RPMI7951 (cell line): ENCODE results near the gene ADARB2. TPM values are rescaled to one million over a fixed set of nuclear protein-coding genes. Genes with fewer than 3 reads are reported as not detected.

ENCODE experiments used
- DNase-seq: peaks from one replicate; pipeline ENCODE4 v3.0.0-alpha.2; 2012; ENCODE audit warnings: low read depth
- total RNA-seq: library from RNA; depleted of rRNA; stranded (reverse); fragments of >200 nt; shearing (Covaris generic); gene quantifications from 2 replicates; pipeline ENCODE4 v1.2.3, GENCODE V29; 2014

ADARB2 gene
- total RNA-seq, 1 experiment from 2014 or later: not detected

DNA sequence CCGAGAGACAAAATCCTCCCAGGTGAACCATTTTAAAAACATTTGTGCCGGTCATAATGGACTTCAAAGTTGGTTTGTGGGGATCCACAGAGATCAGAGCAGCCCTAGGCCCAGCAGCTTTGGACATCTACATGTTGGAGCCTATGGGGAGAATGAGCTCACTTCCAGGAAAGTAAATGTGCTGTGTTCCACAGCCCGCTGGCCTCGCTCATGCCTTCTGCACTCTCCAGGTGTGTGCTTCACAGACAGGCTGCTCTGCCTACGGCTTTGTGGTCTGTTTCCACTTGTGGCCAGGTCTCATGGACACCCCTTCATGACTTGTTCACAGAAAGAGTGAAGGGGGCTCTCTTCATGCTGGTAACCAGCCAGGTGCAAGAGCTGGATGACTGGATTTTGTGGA is 141.6 kb downstream of the ADARB2 start:
- DNase-seq: no peak

DNA sequence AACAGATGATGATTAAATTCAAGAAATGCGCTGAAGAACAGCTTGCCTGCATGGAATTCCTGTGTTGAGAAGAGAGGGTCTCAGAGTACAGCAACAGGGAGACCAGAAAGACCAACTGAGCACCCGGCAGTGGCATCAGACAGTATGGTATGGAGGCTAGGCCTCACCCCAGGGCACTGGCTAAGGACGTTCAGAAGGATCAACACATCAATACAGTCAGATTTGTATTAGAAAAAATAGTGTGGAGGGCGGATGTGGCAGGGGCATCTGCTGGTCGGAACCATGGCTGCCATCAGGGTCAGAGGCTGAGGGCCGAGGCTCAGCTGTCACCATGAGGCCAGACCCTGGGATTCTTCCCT is 142.1 kb downstream of the ADARB2 start:
- DNase-seq: no peak

DNA sequence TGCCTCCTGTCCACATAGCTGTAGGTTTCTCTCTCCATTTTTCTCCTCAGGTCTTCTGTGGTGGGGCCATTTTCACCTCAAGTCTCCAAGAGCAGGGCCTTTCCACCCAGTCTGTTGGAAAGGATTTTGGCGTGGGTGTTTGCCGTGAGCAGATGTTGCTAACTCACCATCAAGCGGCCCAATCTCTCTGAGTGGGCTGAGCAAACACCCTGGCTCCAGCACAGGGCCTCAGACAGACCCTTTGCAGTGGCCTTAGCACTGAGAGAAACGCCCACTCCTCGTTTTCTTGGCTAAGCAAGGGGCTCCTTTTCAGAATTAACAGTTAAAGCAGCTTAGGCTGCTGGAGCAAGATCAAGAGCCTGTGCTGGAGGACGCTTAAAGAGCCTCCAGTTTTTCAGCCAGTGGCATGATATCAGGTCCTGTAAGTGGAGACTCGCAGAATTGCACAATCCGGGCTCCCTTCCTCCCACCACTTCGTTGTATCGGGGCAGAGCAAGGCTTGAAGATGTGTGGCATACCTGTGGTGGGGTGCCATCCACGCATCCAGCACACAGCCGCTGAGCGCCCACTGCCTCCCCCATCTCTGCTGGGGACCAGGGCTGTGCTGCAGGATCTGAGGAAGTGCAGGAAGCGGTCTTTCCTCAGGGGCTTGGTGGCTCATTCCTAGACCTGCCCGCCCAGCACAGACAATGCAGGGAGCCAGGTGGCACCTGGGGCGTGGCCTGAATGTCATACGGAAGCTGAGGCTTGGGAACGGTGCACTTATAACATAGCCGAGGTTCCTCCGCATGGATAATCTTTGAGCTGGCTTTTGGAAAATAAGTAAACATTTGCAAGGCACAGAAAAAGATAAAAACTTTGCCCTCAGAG is 142.7 kb downstream of the ADARB2 start:
- DNase-seq: no peak

DNA sequence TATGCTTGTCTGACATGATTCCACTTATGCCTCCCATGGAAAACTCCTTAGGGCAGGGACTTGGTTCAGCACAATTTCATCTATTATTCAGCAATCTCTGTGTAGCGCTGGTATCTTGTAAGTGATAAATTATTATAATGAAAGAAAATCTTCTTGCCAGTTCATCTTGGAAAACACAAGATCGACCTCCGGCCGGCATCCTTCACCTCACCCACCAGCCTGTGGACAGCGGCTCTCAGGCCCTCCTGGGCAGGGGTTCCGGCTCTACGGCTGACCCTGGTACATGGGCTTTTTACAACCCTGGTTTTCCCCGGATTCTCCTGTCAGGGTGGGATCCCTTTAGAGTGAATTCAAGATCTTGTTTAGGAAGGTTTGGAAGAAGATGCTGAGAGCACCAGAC is 145.6 kb downstream of the ADARB2 start:
- DNase-seq: no peak

DNA sequence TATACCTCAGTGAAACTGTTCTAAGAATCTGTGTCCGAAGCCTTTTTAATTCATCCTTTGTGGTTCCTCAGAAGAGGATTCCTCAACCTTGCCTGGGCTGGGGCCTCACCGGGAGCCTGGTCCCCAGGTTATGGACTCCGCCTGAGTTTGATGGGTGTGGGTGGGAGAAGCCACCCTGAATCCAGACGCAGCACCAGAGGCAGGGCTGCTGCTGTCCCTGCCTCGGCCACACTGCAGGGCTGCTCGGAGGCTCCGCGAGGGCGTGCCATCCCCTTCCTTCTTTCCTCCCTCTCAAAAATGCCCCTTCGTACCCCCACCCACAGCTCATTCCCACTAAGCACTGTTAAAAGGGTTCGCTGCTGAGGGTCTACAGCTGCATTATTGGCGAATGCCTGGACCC is 146.3 kb downstream of the ADARB2 start:
- DNase-seq: no peak

DNA sequence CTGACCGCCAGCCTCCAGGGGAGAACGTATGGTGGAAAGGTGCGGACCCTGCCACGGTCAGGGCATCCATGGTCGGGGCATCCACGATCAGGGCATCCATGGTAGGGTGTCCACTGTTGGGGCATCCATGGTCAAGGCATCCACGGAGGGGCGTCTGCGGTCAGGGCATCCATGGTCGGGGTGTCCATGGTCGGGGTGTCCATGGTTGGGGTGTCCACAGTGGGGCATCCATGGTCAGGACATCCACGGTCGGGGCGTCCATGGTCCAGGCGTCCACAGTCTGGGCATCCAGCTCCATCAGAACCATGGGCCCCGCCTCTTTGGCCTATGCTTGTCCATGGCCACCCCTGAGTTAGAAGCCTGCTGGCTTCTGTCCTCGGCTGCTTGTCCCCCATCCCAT is 148.1 kb downstream of the ADARB2 start:
- no peak for DNase-seq

DNA sequence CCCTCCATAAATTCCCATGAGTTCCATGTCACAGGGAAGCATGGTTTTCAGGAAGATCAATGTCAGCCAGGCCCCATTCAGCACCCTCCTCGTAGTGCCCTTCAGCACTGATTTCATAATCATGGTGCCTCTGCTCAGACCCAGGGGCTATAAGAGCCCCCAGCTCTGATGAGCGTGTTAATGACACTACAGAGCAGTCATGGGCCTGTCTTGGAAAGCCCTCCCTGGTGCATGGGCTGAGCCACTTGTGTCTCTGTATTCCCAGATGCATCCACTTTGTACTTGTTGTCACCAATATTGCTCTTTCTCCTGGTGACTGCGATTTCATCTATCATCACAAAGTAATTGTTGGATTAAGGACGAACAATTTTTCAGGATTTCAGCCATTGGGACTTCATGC is 154.6 kb downstream of the ADARB2 start:
- no peak for DNase-seq

DNA sequence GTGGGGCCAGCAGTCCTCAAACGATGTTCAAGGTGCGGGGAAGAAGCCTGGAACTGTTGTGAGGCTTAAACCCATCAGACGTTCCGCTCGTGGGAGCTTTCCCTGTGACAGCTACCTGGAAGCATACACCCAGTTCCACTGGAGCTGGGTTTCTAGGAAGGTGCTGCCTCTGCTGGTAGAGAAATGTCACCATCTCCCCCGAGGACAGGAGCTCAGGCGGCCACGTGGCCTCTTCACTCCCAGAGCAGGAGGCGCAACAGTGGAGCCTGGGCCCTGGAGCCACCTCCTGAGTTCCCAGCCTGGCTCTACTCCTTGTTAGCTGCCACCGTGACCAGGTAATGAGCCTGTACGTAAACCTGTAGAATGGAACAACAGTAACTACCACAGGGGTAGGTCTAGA is 156.1 kb downstream of the ADARB2 start:
- no peak for DNase-seq

DNA sequence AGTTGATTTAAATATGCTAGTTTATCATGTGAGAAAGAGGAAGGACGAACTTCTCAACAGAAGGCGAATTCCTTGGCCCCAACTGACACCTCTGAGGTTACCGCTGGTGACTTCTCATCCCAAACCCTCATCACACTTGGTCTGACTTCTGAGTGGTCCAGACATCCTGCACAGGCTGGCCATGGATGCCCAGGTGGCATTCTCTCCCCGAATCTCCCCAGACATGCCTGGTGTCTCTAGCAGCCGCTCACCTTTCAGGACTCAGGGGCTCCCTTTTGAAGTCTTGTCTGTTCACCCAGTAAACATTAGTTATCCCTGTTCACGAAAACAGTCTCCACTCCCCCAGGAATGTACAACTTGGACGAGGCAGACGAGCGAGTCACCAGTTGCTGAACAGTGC is 157.7 kb downstream of the ADARB2 start:
- DNase-seq: no peak

DNA sequence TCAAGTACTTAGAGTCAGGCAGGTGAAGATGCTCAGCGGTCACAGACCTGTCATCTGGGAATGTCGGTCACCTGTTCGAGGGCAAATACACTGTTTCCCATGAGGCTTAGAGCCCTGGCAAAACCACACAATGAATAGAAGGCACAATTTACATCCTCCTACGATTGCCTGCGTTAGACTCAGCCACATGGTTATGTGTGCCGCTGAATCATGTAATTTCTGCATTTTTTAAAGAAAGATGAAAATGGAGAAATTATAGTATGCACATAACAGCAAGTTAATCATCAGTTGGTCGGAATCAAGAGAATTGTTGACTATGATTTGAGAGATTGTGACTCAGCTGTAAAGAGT is 158.2 kb downstream of the ADARB2 start:
- DNase-seq: no peak

DNA sequence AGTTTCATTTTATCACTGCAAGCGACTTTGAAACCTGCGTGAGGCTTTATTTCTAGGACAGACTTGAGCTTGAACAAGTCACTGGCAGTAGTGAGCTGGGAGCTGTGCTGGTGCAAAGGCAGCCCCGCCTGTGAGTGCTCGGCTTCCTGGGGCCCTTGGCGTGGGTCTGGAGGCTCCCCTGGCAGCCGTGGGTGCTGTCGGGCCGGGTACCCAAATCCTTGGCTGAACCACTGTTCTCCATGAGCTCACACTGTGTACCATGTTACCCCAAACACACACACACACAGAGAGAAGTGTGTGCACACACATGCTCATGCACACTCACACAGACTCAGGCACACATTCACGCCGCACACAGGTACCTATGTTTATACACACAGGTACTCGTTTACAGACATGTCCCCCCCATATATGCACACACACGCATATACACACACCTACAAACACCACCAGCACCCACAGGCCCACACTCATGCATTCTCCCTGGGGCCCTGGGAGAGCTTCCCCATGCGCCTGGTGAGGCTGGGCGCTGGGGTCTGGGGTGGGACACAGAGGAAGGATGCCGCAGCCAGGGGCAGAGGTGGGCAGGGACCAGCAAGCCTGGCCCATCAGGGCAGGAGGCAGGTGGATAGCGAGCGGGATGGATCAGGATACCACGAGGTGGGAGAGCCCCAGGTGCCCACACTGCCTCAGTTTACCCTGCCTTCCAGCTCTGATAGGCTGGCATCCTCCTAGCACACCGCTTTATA is 158.8 kb downstream of the ADARB2 start:
- DNase-seq: no peak

DNA sequence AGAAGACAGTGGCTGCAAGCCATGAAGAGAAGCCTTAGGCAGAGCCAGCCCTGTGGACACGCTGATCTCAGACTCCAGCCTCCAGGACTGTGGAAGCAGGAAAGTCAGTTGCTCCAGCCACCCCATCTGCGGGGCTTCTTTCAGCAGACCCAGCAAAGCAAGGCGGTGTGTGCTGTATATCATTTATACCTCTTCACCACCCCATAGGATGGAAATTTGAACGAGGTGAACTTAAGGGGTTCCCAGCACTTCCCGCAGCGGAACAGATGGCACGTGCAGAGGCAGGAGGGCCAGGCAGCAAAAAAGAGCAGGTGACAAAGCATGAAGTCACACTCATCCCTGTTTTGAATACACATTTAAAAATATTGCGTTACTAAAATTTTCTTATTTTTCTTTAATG is 159.4 kb downstream of the ADARB2 start:
- DNase-seq: no peak

DNA sequence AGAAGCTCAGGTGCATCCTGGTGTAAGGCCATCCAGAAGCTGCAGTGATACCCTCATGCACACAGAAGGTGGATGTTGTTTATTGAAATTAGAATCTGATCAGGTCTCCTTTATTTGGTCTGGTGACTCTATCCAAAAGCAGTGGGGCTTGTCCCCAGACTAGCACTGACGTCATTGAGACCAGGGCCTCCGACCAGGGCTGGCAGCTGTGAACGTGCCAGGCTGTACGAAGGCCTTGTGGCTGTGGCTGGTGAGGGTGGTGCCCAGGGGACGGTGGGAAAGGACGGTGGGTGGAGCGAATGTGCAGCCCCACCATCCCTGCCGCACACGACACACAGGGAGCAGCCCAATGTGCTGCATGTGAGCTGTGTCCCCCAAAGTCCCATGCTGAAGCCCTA is 160.0 kb downstream of the ADARB2 start:
- no peak for DNase-seq

DNA sequence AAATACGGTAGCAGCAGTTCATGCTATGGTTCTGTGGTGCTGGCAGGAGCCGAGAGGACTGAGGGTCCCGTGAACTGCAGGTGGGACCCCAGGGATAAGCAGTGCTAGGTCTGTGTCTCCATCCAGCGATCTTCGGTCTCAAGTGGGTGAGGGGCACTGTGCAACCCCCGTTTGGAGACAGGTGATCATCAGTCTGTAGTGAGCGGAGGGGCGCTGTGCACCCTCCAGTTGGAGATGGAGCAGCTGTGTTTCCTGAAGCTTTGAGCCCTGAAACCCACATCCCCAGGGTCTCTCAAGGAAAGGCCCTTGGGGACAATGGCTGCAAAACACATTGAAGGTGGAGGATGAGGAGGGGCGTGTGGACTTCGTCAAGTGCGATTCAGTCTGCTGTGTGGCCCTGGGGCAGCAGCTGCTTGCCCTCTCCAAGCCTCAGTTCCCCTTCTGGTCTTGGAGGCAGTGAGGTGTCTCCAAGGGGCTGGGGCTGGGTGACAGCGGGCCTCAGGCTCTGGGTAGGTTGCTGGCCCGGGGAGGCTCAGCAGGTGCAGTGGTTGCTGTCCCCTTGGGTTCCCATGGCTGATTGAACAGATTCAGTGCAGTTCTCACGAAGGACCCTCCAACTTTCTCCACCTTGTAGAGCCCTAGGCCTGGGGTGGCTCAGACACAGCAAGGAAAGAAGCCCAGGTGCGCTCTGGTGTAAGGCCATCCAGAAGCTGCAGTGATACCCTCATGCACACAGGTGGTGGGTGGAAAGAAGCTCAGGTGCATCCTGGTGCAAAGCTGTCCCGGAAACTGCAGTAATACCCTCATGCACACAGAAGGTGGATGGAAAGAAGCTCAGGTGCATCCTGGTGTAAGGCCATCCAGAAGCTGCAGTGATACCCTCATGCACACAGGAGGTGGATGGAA is 160.6 kb downstream of the ADARB2 start:
- no peak for DNase-seq

DNA sequence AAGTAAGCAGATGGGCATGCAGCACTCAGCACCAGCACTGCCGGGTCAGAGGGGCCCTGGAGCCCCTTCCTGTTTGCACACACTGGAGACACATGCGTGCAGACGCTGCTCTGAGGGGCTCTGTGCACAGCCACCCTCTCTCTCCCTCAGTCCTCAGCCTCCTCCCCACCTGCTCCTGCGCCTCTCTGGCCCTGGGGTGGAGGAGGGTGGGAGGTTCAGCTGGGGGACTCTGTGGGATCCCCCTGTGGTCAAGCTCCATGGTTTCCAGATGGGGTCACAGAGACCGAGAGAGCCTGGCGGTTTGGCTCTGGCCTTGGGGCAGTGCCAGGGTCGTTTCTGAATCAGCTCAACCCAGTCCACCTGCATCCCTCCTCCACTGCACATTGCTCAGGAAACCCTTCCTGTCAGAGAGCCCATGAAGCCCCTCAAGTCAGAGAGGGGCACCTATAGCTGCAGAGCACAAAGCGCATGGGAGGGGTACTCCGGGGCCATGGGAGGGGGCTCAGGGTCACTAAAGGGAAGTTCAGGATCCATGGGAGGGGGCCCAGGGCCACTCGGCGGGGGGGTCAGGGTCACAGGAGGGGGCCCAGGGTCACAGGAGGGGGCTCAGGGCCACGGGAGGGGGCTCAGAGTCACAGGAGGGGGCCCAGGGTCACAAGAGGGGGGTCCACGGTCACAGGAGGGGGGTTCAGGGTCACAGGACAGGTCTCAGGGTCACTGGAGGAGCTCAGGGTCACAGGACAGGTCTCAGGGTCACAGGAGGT is 161.7 kb downstream of the ADARB2 start:
- DNase-seq: no peak

DNA sequence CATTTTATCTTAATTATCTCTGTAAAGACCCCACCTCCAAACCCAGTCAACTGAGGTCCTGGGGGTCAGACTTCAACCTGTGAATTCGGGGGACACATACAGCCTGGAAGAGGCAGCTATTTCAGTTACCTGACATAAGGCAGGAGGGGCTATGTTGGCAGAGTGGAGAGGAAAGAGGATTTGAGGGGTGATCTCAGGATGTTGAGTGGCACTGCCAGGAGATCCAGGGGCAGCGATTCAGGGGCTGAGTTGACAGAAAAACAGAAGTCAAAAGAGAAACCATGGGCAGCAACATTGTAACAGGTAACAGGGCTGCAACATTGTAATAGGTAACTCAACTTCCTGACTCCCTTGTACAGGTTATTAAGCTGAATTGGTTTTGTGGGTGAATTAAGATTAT is 162.6 kb downstream of the ADARB2 start:
- no peak for DNase-seq

DNA sequence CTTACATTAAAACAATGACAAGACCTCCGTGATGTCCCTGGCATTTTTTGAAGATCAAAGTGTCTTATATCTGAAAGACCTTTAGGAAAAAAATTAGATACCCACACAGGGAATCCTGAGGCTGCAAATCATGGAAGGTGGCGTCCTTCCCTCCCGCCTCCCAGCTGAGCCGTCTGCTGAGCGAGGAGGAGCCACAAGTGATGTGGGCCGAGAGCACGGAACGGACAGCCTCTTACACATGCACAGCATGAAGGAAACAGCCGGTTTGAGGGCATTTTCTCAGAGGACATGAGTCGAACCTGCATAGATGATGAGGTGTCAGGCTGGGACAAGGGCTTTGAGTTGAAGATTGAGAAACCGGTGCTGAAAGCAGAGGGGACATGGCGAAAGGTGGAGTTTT is 163.3 kb downstream of the ADARB2 start:
- DNase-seq: no peak

DNA sequence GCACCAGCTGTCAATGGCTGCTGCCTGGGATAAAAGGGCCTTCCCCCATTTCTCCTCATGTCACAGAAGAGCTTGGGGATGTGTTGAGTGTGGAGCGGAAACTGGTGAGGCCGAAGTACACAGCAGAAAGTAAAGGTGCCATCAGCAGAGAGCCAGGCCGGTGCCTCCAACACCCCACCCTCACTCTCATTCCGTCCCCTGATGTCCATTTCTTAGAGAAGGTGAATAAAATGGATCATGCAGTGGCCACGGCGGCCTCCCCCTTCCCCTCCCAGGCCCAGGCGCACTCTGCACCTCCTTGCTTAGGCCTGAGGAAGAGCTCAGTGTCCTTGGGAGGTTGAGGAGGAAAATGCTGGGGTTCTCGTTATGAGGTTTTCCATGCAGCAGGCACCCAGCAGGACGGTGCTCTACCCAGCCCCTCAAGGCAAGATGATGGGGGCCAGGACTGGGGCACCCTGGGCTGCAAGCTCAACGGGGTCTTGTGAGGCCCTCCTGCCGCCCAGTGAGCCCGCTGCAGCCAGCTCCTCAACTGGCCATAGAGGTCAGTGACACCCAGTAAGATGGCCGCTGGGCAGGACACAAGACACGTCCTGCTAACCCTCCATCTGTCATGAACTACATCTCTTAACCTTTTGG is 163.9 kb downstream of the ADARB2 start:
- DNase-seq: no peak

DNA sequence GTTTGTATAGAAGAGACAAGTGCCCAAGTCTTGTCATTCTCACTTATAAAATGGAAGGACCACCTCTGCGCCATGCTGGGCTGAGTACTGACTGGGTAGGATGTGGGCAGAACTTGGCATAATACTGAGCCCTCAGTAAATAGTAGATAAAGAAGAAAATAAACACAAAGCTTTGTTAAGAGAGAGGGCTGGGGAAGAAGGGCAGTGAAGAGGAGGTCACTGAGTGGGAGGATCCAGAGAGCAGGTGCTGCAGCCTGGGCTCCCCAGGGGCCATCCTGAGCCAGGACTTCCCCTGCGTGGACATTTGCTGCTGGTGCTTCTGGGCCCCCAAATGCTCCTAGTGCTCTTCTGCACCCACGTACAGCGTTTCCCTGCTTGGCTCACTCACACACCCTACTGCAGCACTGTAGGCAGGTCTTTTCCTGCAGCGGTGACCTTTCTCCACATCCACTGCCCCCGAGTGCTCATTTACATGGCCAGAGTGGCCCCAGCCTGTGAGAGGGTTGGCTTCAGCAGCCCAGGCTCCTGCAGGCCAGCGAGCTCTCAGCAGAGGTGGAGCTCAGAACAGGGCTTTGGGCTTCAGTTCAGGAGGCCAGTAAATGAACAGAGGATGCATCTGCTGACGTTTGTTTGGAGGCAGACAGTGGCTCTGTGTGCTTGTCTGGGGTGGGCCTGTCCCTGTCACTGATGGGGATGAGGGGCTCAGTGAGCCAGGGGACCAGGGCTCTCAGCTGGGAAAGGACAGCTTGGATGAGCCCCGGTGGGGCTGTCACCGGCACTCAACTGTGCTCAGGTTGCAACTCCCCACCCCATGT is 164.6 kb downstream of the ADARB2 start:
- DNase-seq: no peak

DNA sequence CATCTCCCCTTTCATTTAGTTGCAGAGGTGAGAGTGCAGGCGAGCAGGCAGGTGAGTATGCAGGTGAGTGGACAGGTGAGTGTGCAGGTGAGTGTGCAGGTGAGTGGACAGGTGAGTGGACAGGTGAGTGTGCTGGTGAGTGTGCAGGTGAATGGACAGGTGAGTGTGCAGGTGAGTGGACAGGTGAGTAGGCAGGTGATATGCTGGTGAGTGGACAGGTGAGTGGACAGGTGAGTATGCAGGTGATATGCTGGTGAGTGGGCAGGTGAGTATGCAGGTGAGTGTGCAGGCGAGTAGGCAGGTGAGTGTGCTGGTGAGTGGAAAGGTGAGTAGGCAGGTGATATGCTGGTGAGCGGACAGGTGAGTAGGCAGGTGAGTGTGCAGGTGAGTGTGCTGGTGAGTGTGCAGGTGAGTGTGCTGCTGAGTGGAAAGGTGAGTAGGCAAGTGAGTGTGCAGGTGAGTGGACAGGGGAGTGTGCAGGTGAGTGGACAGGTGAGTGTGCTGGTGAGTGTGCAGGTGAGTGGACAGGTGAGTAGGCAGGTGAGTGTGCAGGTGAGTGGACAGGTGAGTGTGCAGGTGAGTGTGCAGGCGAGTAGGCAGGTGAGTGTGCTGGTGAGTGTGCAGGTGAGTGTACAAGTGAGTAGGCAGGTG is 165.6 kb downstream of the ADARB2 start:
- DNase-seq: peak; percentile 3
